Mammary epithelial cell (primary cell): ENCODE data around the gene PLPP4.

Source experiments
- EZH2 ChIP-seq: IDR thresholded peaks from 2 replicates; pipeline ENCODE4 v1.6.1; 2012; ENCODE audit warnings: low read length, inconsistent platforms, borderline replicate concordance
- TF ChIP-seq, protein P1 (sequence below), 2 donors: IDR thresholded peaks in 1 of 2; conservative IDR thresholded peaks in 1 of 2; 2 replicates each; pipeline ENCODE4 v1.5.1; 2011 to 2012; ENCODE audit warnings: inconsistent platforms in 2 of 2, low read length in 2 of 2, mild to moderate bottlenecking in 2 of 2, control low read depth in 1 of 2, low read depth in 1 of 2; ENCODE audit not compliant: insufficient read depth in 1 of 2; ENCODE audit errors: extremely low read depth in 1 of 2

DNA sequence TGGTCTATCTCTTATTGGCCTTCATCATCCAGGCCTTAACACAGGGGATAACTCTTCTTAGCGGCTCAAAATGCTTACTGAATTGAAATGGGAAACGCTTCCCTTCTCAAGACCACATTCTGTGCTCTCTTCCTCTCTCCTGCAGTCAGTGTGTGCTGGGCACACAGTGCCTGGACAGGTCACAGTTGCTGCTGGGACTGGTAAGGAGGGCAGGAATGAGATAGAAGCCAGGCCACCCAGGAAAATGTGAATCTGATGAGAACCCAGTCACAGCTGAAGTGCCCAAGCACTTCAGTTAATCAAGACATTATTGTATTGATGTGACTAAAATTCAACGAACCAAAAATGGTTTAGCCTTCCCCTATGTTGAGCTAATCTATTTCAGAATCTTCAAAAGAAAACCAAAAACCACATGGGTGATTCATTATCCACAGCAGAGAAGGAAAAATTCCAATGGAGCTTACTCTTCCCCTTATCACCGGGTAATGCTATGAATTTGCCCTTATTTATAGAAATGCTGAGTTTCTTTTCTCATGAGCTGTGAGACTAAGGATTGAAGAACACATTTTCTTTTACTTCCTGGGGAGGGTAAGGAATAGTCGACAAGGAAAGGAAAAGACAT, 41.2 kb upstream of the PLPP4 start:
- TF ChIP-seq, protein P1, sequence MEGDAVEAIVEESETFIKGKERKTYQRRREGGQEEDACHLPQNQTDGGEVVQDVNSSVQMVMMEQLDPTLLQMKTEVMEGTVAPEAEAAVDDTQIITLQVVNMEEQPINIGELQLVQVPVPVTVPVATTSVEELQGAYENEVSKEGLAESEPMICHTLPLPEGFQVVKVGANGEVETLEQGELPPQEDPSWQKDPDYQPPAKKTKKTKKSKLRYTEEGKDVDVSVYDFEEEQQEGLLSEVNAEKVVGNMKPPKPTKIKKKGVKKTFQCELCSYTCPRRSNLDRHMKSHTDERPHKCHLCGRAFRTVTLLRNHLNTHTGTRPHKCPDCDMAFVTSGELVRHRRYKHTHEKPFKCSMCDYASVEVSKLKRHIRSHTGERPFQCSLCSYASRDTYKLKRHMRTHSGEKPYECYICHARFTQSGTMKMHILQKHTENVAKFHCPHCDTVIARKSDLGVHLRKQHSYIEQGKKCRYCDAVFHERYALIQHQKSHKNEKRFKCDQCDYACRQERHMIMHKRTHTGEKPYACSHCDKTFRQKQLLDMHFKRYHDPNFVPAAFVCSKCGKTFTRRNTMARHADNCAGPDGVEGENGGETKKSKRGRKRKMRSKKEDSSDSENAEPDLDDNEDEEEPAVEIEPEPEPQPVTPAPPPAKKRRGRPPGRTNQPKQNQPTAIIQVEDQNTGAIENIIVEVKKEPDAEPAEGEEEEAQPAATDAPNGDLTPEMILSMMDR (conservative IDR thresholded peaks at IDR 0.05 in 1 of 2, IDR thresholded peaks at IDR 0.05 in 1 of 2; ENCODE audit: extremely low read depth in 1 of 2, insufficient read depth in 1 of 2, low read depth in 1 of 2, low read length in 2 of 2): no peak
- no peak for TF ChIP-seq EZH2
